ENCODE measurements around the gene QPCTL. TPM values are rescaled to one million over a fixed set of nuclear protein-coding genes. Genes with fewer than 3 reads are reported as not detected.

QPCTL gene
- total RNA-seq, 1 donor from 2014 or later = 2.6 TPM

- Mint-ChIP-seq H3K36me3 (ENCODE audit: unreplicated experiment) (no peaks in the 10 kb centered on the region), H3K4me1 (ENCODE audit: low read depth, unreplicated experiment) (peaks cover 12% of the 10 kb centered on the region), H3K4me3 (ENCODE audit: unreplicated experiment) (no peak overlapping the region), H3K9me3 (ENCODE audit: unreplicated experiment) (peaks cover 14% of the 10 kb centered on the region), H3K27me3 (ENCODE audit: unreplicated experiment) (peaks cover 2% of the 10 kb centered on the region), H3K27ac (ENCODE audit: unreplicated experiment) (no peak overlapping the region)
- TF ChIP-seq CTCF (IDR thresholded peaks at IDR 0.05; ENCODE audit: partially characterized antibody, unreplicated experiment) = no peak
- DNase-seq = no peak
Measured at GRCh38 chr19:45713141-45713540, 20.7 kb downstream of the QPCTL start.

GRCh38 chr19:45715139-45715538 is 22.7 kb downstream of the QPCTL start:
- H3K27ac Mint-ChIP-seq (ENCODE audit: unreplicated experiment) = no peak overlapping the region
- no peak for TF ChIP-seq CTCF (IDR thresholded peaks at IDR 0.05; ENCODE audit: partially characterized antibody, unreplicated experiment)
- no peak overlapping the region for H3K4me3 Mint-ChIP-seq (ENCODE audit: unreplicated experiment)
- no peaks in the 10 kb centered on the region for H3K36me3 Mint-ChIP-seq (ENCODE audit: unreplicated experiment)
- DNase-seq = no peak
- H3K27me3 Mint-ChIP-seq (ENCODE audit: unreplicated experiment) = no peaks in the 10 kb centered on the region
- H3K4me1 Mint-ChIP-seq (ENCODE audit: low read depth, unreplicated experiment) = peaks cover 12% of the 10 kb centered on the region
- H3K9me3 Mint-ChIP-seq (ENCODE audit: unreplicated experiment) = peaks cover 17% of the 10 kb centered on the region

GRCh38 chr19:45716359-45717130 is 24.1 kb downstream of the QPCTL start:
- Mint-ChIP-seq H3K4me1 (ENCODE audit: low read depth, unreplicated experiment) (peaks cover 7% of the 10 kb centered on the region), H3K4me3 (ENCODE audit: unreplicated experiment) (peak overlapping the region; percentile 99), H3K36me3 (ENCODE audit: unreplicated experiment) (no peaks in the 10 kb centered on the region), H3K27ac (ENCODE audit: unreplicated experiment) (peak overlapping the region; percentile 97), H3K9me3 (ENCODE audit: unreplicated experiment) (peaks cover 13% of the 10 kb centered on the region), H3K27me3 (ENCODE audit: unreplicated experiment) (no peaks in the 10 kb centered on the region)
- peak; percentile 12 for TF ChIP-seq CTCF (IDR thresholded peaks at IDR 0.05; ENCODE audit: partially characterized antibody, unreplicated experiment)
- DNase-seq = no peak

GRCh38 chr19:45717131-45717982 is 24.9 kb downstream of the QPCTL start:
- Mint-ChIP-seq H3K27me3 (ENCODE audit: unreplicated experiment) (no peaks in the 10 kb centered on the region), H3K27ac (ENCODE audit: unreplicated experiment) (peak overlapping the region; percentile 97), H3K4me1 (ENCODE audit: low read depth, unreplicated experiment) (peaks cover 7% of the 10 kb centered on the region), H3K36me3 (ENCODE audit: unreplicated experiment) (no peaks in the 10 kb centered on the region), H3K4me3 (ENCODE audit: unreplicated experiment) (peak overlapping the region; percentile 99), H3K9me3 (ENCODE audit: unreplicated experiment) (peaks cover 13% of the 10 kb centered on the region)
- no peak for TF ChIP-seq CTCF (IDR thresholded peaks at IDR 0.05; ENCODE audit: partially characterized antibody, unreplicated experiment)
- peak; percentile 98 for DNase-seq

Data from glutamatergic neuron (in vitro differentiated cells).